Endothelial cell of umbilical vein (primary cell): ENCODE results near the gene SRSF3. TPM values are rescaled to one million over a fixed set of nuclear protein-coding genes. Genes with fewer than 3 reads are reported as not detected.
A peak's percentile ranks its signal among the peaks of the same experiment; 100 is the strongest.

Experiments
- BruUV-seq: library from RNA; stranded (reverse); fragments of 400-500 nt; replicated peaks from 2 replicates; lab custom pipeline; 2021; lab: Mats Ljungman, UMichigan
- CTCF ChIA-PET: fragments of 300-600, 350-600 bp; sonication (Branson Sonifier 250); formaldehyde crosslinking; loops from one replicate; lab custom pipeline; 2021; ENCODE audit warnings: antibody characterized with exemption, inconsistent platforms; lab: Charles Lee
- POLR2A ChIA-PET: fragments of 300-600, 350-600 bp; sonication (Branson Sonifier 250); formaldehyde crosslinking; loops from one replicate; lab custom pipeline; 2021; ENCODE audit warnings: antibody characterized with exemption, inconsistent platforms; lab: Charles Lee
- DNase-seq: peaks from one replicate; pipeline ENCODE4 v3.0.0-alpha.2; 2011; ENCODE audit warnings: low read depth, low spot score
- FAIRE-seq: peaks from 2 replicates; lab custom pipeline; 2011; peaks lifted over from hg19 to GRCh38; lab: Jason Lieb, UNC
- H2AFZ ChIP-seq: 2 replicates; pipeline ENCODE4 v1.6.0; 2012; ENCODE audit warnings: low read depth, low read length, control low read depth, inconsistent platforms
- H3K27ac ChIP-seq: 2 replicates; pipeline ENCODE4 v1.5.1; 2011; ENCODE audit warnings: low read depth, mild to moderate bottlenecking, control low read depth, low read length, moderate library complexity; ENCODE audit not compliant: insufficient read depth
- H3K27me3 ChIP-seq, 2 experiments: 2 replicates each; pipeline versions ENCODE4 v1.6.0 to v1.6.1; 2011; ENCODE audit warnings: low read length in 2 of 2, mixed read lengths in 1 of 2; ENCODE audit not compliant: control insufficient read depth in 2 of 2, insufficient read depth in 2 of 2
- H3K36me3 ChIP-seq, 2 experiments: 2 replicates in 1 of 2; 3 replicates in 1 of 2; pipeline ENCODE4 v1.5.1; 2011; ENCODE audit warnings: low read length in 2 of 2, mild to moderate bottlenecking in 1 of 2, moderate library complexity in 1 of 2; ENCODE audit not compliant: control insufficient read depth in 2 of 2, insufficient read depth in 2 of 2; ENCODE audit errors: extremely low read depth in 1 of 2
- H3K4me1 ChIP-seq: 3 replicates; pipeline ENCODE4 v1.5.1; 2011; ENCODE audit warnings: mild to moderate bottlenecking, low read length; ENCODE audit not compliant: control insufficient read depth, insufficient read depth; ENCODE audit errors: extremely low read depth
- H3K4me2 ChIP-seq: 2 replicates; pipeline ENCODE4 v1.6.1; 2011; ENCODE audit warnings: low read length, control low read depth, mixed read lengths; ENCODE audit not compliant: insufficient read depth
- H3K4me3 ChIP-seq, 3 experiments: fragments of 200-600 bp in 1 of 3; sonication (generic), shearing (Covaris generic) in 1 of 3; replicated peaks in 1 of 3; 2 replicates each; pipeline ENCODE4 v1.5.1; 2011 to 2016; ENCODE audit warnings: control low read depth in 3 of 3, low read length in 3 of 3, mild to moderate bottlenecking in 2 of 3, inconsistent platforms in 1 of 3, low read depth in 1 of 3, moderate library complexity in 1 of 3; ENCODE audit not compliant: insufficient read depth in 1 of 3
- H3K79me2 ChIP-seq: 2 replicates; pipeline ENCODE4 v1.6.0; 2012; ENCODE audit warnings: low read length, inconsistent platforms; ENCODE audit not compliant: control insufficient read depth, insufficient read depth
- H3K9ac ChIP-seq: replicated peaks from 2 replicates; pipeline ENCODE3; 2011; ENCODE audit warnings: low read length, control low read depth; ENCODE audit not compliant: insufficient read depth; ENCODE audit errors: extremely low read depth
- H3K9me1 ChIP-seq: replicated peaks from 3 replicates; pipeline ENCODE4 v1.6.0; 2011; ENCODE audit warnings: mild to moderate bottlenecking, low read length; ENCODE audit not compliant: control insufficient read depth, insufficient read depth; ENCODE audit errors: extremely low read depth
- H3K9me3 ChIP-seq: replicated peaks from 2 replicates; pipeline ENCODE4 v1.5.1; 2012; ENCODE audit warnings: low read length, inconsistent platforms; ENCODE audit not compliant: control insufficient read depth, insufficient read depth
- H4K20me1 ChIP-seq: replicated peaks from 2 replicates; pipeline ENCODE3; 2011; ENCODE audit warnings: mild to moderate bottlenecking, low read length; ENCODE audit not compliant: control insufficient read depth, insufficient read depth; ENCODE audit errors: extremely low read depth
- EZH2 ChIP-seq: IDR thresholded peaks from 2 replicates; pipeline ENCODE4 v1.6.1; 2012; ENCODE audit warnings: borderline replicate concordance, low read depth, mild to moderate bottlenecking, moderate library complexity, low read length, inconsistent platforms; ENCODE audit not compliant: severe bottlenecking
- FOS ChIP-seq: IDR thresholded peaks from 2 replicates; pipeline ENCODE4 v1.6.1; 2011; ENCODE audit warnings: mild to moderate bottlenecking, low read length, moderate library complexity, borderline replicate concordance; ENCODE audit not compliant: insufficient read depth
- JUN ChIP-seq: IDR thresholded peaks from 2 replicates; pipeline ENCODE4 v1.6.1; 2011; ENCODE audit warnings: borderline replicate concordance, low read depth; ENCODE audit not compliant: insufficient read length, insufficient read depth
- POLR2AphosphoS5 ChIP-seq: IDR thresholded peaks from 2 replicates; pipeline ENCODE4 v1.6.1; 2012; ENCODE audit warnings: low read depth, mild to moderate bottlenecking, control low read depth, low read length, moderate library complexity; ENCODE audit not compliant: insufficient read depth
- dilution Hi-C: fragments of 300-500 bp; cut with MboI; formaldehyde crosslinking; loops from one replicate; pipeline ENCODE4 v1.15.0; 2019; ENCODE audit warnings: low sequenced_read_pairs; ENCODE audit not compliant: extremely low pct_ligation_motif_present
- intact Hi-C: fragments of 100-400 bp; cut with micrococcal nuclease; formaldehyde crosslinking; loops from one replicate; pipeline ENCODE4 v1.10.0; 2022
- polyA plus RNA-seq, 4 experiments: library from polyadenylated mRNA; depleted of rRNA in 3 of 4; stranded (reverse) in 3 of 4; unstranded in 1 of 4; fragments of >200 nt; gene quantifications; 2 replicates each; pipeline versions ENCODE4 v1.2.1 to v1.2.3, GENCODE V29; 2011 to 2012; ENCODE audit warnings: missing spikeins in 1 of 4
- total RNA-seq: library from RNA; stranded (reverse); gene quantifications from 2 replicates; pipeline ENCODE4 v1.2.3, GENCODE V29; 2021

Gene SRSF3
- total and polyA plus RNA-seq, 2 donors (not counting 3 experiments of a cell fraction or from before 2014, with no cell fraction given): 317 to 393 TPM

- Histone ChIP-seq H3K36me3 (peaks cover 26 to 50% of the 10 kb centered on the region in 2 experiments), H3K4me2 (no peak overlapping the region), H3K79me2 (peaks cover 42% of the 10 kb centered on the region), H2AFZ (no peak overlapping the region), H3K4me3 (no peak overlapping the region), H3K9me3 (no peaks in the 10 kb centered on the region), H4K20me1 (peaks cover 18% of the 10 kb centered on the region), H3K9me1 (no peaks in the 10 kb centered on the region), H3K27ac (no peak overlapping the region), H3K27me3 (no peaks in the 10 kb centered on the region), H3K4me1 (no peaks in the 10 kb centered on the region), H3K9ac (no peak overlapping the region)
- no peak for DNase-seq
- CTCF ChIA-PET: interaction anchor here (1.1 to 2.7 kb wide), 4 partner anchors 12 to 151 kb away, joined by 3 to 8 read pairs (median 5); no protein-coding TSS in a partner anchor
- dilution Hi-C loops: no loop called here
- no peak for FAIRE-seq
- no peak for TF ChIP-seq FOS
- TF ChIP-seq EZH2: no peak
- no peak for TF ChIP-seq POLR2AphosphoS5
- intact Hi-C loops: no loop called here
- BruUV-seq: no TSS peak
- POLR2A ChIA-PET: interaction anchor here (0.6 to 2.0 kb wide), 3 partner anchors 10 to 76 kb away, joined by 3 to 13 read pairs (median 4); no protein-coding TSS in a partner anchor
Measured at GRCh38 chr6:36607683-36608386, 13.7 kb downstream of the SRSF3 start.

- dilution Hi-C loops: no loop called here
- H3K36me3 ChIP-seq: peaks cover 18 to 41% of the 10 kb centered on the region in 2 experiments
- H3K27ac ChIP-seq: no peak overlapping the region
- no peaks in the 10 kb centered on the region for H3K27me3 ChIP-seq
- no peaks in the 10 kb centered on the region for H3K4me1 ChIP-seq
- POLR2A ChIA-PET: interaction anchor here (0.6 to 1.8 kb wide), 5 partner anchors 10 to 70 kb away, joined by 3 to 5 read pairs (median 4); partner anchors contain the start of gene CDKN1A
- no TSS peak for BruUV-seq
- no peaks in the 10 kb centered on the region for H3K9me1 ChIP-seq
- no peak for FAIRE-seq
- intact Hi-C loops: no loop called here
- H3K4me3 ChIP-seq: no peak overlapping the region
- H3K9ac ChIP-seq: no peak overlapping the region
- no peak for DNase-seq
- no peak overlapping the region for H2AFZ ChIP-seq
- H3K79me2 ChIP-seq: peaks cover 30% of the 10 kb centered on the region
- H4K20me1 ChIP-seq: peaks cover 15% of the 10 kb centered on the region
- CTCF ChIA-PET: interaction anchor here (0.7 to 2.7 kb wide), 6 partner anchors 13 to 160 kb away, joined by 3 to 8 read pairs (median 4); no protein-coding TSS in a partner anchor
- no peak overlapping the region for H3K4me2 ChIP-seq
- peak; percentile 15 for TF ChIP-seq POLR2AphosphoS5
- TF ChIP-seq JUN: no peak
- no peaks in the 10 kb centered on the region for H3K9me3 ChIP-seq
Measured at GRCh38 chr6:36608788-36609563, 14.8 kb downstream of the SRSF3 start.
